Activated CD8-positive, alpha-beta memory T cell treated with anti-CD3 and anti-CD28 coated beads for 48 hours (primary cell): ENCODE data around the gene NOC2L.

Experiments used
- DNase-seq, 3 experiments: peaks; one replicate each; pipeline ENCODE4 v3.0.0-alpha.2; 2020; ENCODE audit warnings: low read depth in 2 of 3, low spot score in 2 of 3

NOC2L gene

DNA sequence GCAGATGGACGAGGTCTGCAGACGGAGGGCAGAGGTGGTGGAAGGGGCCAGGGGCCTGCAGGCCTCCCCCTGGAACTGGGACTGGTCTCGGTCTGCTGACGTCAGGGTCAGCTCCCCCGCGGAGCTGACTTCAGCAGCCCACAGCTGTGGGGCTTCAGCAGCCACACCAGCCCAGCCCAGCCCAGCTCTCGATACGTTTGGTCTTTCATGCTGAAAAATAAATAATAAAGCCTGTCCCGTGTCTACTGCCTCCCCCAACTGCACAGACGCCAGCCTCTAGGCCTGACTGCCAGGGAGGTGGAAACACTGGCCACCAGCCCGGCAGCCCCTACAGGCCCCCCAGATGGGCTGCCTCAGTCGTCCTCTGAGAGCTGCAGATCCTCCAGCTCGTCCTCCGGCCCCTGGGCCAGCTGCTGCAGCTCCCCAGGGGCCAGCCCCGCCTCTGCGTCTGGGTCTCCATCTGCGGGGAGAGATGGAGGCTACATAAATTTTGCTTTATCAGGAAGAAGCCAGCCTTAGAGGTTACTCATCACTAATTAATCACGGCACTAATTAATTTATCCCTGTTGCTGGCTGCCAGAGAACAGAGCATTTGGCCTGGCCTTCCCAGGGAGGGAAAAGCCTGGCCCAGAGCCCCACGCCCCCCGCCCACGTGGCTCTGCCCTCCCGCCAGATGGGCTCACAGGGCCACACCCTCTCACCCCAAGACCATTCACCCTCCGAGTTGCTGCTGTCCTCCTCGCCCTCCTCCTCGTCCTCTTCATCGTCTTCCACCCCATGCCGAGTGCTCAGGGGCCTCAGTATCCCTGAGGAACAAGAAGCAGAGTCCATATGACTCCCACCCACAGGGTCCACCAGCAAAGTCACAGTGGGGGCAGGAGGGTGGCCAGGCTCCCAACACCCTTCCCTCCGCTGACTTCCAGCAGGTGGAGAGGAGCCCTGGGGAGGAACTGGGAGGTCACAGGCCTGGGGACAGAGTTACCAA lies 14.4 kb downstream of the NOC2L start:
- no peak for DNase-seq

DNA sequence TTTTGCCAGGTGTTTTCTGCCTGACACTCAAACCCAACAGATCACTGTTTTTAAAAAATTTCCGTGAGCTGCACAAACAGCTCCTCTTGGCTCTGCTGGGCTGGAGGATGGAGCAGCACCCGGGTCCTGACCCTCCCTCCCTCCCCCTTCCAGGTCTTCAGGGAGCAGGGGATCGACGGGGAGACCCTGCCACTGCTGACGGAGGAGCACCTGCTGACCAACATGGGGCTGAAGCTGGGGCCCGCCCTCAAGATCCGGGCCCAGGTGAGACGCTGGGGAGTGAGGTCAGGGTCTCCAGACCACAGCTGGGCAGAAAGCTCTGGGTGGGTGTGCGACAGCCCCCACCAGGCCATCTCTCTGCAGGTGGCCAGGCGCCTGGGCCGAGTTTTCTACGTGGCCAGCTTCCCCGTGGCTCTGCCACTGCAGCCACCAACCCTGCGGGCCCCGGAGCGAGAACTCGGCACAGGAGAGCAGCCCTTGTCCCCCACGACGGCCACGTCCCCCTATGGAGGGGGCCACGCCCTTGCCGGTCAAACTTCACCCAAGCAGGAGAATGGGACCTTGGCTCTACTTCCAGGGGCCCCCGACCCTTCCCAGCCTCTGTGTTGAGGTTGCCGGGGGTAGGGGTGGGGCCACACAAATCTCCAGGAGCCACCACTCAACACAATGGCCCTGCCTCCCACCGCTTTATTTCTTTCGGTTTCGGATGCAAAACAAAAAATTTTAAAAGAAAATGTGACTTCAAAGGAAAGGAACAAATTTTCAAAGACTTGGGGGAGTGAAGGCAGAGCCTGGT lies 15.3 kb downstream of the NOC2L start:
- no peak for DNase-seq

GRCh38 chr1:942864-943533 lies 16.1 kb downstream of the NOC2L start:
- DNase-seq = no peak

DNA sequence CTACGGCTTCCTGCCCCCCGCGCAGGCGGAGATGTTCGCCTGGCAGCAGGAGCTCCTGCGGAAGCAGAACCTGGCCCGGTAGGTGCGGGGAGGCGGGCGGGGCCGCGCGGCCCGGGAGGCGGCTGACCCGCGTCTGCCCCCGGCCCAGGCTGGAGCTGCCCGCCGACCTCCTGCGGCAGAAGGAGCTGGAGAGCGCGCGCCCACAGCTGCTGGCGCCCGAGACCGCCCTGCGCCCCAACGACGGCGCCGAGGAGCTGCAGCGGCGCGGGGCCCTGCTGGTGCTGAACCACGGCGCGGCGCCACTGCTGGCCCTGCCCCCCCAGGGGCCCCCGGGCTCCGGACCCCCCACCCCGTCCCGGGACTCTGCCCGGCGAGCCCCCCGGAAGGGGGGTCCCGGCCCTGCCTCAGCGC lies 16.6 kb downstream of the NOC2L start:
- no peak for DNase-seq

GRCh38 chr1:941588-942383 lies 17.3 kb downstream of the NOC2L start:
- DNase-seq = no peak

GRCh38 chr1:941015-941587 lies 18.0 kb downstream of the NOC2L start:
- DNase-seq = no peak

DNA sequence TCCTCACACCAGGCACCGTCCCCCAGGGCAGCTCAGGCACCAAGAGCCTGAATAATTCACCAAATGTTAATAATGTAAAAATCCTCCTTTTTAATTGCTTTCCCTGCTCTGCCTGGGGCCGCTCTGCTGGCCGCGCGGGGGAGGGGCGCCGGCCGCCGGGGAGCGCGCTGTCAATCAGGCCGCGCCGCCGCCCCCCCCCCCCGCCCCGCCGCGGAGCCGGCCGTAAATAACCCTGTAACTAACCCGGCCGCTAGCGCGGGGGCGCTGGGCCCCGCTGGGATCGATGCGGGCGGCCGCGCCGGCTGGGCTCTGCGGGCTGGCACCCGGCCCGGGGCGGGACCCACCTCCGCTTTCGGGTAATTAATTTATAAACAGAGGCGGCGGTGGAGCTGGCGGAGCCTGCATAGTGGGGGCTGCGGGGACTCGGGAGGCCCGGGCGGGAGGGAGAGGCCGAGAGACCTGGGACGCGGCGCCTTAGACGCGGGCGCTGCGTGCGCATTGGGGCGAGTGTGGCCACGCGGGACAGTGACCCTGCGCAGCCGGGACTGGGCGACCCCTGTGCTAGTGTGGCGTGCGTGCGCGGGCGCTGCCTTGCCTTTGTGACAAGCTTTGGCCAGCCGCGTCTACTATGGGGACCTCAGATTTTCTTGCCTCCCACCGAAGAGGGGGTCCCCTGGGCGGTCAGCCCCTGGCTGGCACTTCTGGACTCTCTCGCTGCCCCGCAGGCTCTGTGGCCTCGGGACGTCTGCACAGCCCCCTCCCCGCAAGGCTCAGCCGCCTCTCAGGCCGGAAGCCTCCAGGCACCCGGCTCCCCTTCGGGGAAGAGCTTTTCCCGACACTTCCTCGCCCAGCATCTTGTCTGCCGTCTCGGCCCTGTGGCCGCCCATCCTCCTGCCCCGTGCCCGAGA lies 18.7 kb downstream of the NOC2L start:
- no peak for DNase-seq

- DNase-seq = no peak
Observed at GRCh38 chr1:939511-940106, 19.4 kb downstream of the NOC2L start.

GRCh38 chr1:938711-939489 lies 20.2 kb downstream of the NOC2L start:
- DNase-seq = no peak

DNA sequence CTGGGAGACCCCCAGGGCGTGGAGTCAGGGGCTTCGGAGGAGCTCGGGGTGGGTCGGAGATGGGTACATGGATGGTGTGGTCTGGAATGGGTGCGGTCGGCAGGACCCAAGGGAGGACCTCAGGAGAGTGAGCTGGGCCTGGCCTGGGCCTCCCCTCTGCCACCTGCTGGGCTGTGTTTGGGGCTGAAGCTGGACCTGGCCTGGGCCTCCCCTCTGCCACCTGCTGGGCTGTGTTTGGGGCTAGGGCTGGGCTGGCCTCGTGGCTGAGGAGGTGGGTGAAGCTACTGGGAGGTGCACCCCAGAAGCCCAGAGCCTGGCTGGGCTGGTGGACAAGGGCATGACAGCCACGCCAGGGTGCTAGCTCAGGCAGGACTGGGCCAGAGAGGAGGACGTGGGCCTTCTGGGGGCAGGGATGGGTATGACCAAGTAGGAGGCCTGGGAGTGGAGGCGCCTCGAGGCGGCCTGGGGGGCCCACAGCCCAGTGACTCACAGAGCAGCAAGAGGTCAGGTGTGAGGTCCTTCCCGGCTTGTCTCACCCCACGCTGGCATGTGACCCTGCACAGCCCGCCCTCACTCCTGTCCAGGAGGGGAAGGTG lies 20.9 kb downstream of the NOC2L start:
- DNase-seq = no peak

DNA sequence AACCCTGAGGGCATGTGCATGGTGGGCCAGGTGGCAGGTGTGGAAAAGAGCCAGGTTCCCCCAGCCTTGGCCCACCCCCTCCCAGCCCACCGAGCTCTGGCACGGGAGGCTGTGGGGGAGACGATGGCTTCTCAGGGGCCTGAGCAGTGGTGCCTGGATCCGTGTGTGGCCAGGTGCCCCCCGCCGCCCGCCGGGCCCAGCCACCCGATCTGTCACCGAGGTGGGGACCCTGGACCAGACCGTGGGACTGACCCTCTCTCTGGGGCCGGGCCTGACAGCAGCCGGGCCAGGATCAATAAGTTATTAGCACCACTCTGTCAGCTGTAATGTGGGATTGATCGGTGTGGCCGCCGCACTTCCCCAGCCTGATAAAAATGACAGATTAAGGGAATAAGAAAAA lies 21.5 kb downstream of the NOC2L start:
- no peak for DNase-seq

GRCh38 chr1:936348-937264 lies 22.4 kb downstream of the NOC2L start:
- DNase-seq = no peak

- no peak for DNase-seq
Observed at GRCh38 chr1:935751-936231, 23.3 kb downstream of the NOC2L start.

DNA sequence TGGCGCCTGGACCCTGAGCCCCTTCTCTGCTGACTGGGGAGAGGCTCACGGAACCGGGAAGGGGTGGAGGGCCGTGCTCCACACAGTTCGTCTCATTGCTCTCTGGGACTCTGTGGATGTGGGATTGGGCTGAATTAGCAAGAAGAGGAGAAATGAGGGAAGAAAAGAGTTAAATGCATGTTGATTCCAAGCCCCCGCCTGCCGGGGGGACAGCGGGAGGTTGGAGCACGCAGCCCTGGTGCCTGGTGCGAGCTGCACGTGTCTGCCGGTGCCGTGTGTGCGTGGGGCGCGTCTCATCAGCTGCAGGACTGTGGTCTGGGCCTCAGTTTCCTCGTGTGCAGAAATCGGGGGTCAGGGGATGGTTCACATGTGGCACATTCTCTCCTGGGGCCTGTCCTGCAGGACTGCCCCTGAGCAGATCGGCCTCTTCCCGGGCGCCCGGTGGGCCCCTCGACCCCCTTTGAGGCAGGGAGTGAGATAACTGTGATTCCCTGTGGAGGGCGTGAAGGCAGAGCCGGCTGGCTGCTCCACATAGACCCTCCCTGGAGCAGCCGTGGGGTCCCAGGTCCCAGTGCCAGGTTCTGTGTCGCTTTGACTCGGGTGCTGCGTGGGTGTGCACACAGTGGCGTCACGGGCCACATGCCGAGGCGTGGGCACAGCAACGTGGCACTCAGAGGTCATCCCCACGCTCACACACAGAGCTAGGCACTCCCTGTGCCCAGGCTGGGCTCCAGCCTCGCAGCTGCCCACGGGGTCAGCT lies 23.9 kb downstream of the NOC2L start:
- no peak for DNase-seq

GRCh38 chr1:933603-933940 lies 25.5 kb downstream of the NOC2L start:
- no peak for DNase-seq
